Activated T-cell treated with anti-CD3 and anti-CD28 coated beads for 4 hours (primary cell): Measurements from ENCODE around the gene LFNG.
"Not testable (repeated sequence)": the region's sequence is repeated elsewhere in the genome, so short reads cannot be mapped to it uniquely, and the experiment has no call there.

Experiments
- DNase-seq: peaks from one replicate; pipeline ENCODE4 v3.0.0-alpha.2; 2020

The LFNG gene

DNA sequence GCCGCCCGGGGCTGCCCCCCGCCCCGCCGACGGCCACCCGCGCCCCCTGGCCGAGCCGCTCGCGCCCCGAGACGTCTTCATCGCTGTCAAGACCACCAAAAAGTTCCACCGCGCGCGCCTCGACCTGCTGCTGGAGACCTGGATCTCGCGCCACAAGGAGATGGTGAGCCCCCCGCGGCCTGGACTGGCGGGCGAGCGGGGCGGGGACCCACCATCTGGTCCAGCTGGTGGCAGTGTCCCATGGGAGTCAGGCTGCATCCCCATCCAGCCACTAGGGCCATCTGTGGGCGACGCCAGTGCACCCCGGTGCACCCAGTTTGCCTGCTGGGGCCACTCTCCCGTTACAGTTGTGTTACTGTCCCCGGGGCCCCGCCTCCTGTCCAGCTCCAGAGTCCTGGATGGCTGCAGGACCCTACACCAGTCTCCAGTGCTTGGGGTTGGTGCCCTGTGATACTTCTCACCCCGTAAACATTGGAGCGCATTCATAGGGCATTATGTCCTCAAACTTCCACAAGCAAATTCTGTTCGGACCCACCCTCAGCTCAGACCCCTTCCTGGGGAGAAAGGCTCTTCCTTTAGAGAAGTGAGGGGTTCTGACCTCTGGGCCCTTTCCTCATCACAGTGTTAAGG lies 672 bp downstream of the LFNG start:
- no peak for DNase-seq

DNA sequence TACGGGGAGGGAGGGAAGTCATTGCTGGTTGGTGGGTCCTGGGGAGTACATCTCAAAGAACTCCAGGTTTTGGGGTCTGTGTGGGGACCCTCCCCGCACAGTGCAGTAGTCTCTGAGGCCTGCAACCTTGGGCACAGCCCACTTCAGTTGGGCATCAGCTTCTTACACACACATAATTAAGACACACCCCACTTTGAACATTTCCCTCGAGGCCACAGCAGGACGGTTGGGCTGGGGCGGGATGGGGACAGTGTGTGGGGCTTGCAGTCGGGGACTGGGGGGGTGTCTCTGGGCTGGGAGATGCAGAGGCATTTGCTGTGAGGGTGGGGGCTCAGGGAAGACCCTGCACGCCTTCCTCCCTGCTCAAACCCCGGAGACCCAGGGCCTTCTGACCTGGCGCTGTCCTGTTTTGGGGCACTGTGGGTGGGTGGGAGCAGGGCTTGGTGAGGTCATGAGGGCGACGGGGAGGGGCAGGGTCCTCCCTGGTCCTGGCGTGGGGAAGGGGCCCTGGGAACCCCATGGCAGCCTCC lies 1.3 kb downstream of the LFNG start:
- no peak for DNase-seq

DNA sequence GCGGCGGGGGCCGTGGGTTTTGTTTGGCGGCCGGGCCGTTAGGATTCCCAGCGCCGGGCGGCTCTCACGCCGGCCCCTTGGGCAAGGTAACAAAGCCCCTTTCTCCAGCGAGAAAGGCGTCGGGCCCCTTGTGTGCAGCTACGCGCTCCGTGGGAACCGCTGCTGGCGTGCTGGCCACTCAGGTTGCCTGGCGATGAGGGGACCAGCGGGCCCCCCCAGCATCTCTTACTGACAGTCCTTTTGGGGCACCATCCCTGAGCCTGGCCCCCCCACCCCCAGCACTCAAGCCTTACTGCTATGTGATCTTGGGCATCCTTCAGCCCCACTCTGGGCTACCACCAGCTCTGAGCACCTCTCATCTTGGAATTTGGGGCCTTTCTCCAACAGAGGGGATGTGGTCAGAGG lies 1.8 kb downstream of the LFNG start:
- no peak for DNase-seq

DNA sequence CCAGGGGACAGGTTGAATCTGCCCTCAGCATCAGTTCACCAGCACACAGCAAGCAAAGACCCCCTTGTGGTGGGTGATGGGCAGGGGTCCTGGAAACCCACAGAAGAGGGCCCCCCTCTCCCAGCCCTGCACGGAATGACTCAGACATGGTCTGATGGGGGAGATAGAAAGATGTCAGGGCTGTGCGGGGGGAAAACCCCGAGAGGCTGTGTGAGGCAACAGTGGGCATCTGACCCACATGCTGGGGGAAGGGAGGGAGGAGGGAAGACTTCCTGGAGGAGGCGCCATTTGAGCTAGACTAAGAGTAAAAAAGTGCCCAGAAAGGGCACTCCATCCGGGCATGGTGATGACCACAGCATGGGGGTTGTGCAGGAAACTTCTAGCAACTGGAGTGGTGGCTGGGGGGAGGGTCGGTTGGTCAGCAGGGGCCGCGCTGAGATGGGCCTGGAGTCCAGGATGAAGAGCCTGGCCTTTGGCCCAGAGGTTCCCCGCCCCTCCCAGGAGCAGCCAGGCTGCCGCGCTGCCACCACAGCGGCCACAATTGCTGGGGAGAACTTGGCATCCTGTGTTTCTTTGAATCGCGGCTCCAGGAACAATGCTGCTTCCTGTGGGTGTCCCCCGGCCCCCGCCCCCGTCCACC lies 2.5 kb downstream of the LFNG start:
- peak; percentile 62 for DNase-seq

DNA sequence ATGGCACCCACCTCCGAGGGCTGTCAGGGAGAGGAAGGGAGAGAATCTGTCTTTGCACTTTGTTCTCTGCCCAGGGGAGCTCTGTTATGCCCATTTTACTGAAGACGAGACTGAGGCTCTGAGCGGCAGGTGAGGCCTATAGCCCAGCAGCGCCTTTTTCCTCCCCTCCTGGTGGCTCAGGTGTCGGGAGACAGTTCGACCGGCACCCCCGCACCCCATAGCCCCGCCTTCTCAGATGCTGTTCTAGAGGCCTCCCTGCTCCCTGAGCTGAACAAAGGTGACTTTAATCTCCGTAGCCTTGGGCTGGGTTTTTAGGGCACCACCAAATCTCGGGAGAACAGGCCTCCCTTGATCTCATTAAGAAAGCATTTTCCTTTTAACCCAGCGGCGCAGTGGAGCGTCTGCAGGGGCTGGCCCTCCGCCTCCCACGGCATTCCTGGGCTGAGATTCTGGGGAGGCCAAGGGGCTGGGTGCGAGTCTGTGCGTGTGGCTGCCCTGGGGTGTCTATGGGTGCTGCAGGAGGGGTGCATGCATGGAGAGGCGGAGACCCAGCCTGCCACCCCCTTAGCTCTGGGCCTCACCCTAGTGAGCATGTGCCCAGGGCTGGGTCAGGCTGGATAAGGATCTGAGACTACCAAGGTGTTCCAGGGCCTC lies 3.3 kb downstream of the LFNG start:
- DNase-seq = no peak

DNA sequence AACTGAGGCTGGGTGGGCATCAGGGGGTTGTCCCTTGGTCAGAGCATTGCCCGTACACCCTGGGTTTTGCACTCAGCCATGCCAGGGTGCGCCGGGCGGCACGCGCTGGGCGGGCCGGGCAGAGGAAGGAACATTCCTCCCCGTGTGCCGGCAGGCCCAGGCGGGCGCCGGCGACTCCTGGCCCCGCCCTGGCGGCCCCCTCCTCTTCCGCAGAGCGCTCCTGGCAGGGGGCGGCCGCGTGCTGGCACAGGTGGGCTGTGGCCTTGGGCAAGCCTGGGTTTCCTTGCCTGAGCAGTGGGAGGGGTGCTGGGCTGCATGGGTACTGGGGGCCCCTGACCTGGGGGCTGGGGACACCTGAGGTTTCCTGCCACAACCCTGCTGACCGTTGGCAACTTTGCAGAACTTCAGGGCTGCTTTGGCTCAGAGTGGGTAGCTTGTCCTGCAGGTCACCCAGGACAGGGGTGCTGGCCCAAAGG lies 3.9 kb downstream of the LFNG start:
- no peak for DNase-seq

DNA sequence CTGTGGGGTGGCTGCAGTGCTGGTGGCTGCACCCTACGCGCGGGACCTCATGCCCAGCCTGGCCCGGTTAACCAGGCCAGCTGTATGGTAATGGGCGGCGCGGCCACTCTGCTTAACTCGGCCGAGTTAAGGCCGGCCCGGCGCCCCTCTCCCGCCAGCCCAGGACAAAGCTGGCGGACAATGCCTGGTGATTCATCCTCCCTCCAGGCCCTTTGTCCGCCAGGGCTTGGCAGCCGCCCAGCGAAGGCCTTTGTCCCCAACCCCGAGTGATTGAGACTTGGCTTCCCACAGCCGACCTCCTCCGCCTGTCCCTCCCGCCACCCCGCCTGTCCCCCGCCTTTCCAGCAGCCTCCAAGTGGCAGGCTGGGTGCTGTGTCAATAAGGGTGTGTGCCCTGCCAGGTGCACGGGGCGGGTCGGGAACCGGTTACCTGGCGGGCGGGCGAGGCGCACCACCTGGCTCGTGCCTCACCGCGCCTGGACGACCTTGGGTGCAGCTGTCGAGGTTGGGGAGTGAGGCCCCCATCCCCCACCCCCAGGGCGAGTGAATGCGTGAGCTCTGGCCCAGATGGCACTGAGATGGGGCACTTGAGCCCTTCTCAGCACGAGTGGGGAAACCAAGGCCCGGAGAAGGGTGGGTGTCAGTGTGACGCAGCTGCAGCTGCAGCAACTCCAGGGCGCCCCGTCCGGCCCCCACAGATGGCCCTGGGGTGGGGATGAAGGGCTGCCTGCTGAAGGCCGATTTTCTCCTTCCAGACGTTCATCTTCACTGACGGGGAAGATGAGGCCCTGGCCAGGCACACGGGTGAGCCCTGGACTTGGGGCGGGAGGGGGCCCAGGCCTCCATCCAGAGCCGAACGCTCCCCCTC lies 4.6 kb downstream of the LFNG start:
- DNase-seq = no peak

DNA sequence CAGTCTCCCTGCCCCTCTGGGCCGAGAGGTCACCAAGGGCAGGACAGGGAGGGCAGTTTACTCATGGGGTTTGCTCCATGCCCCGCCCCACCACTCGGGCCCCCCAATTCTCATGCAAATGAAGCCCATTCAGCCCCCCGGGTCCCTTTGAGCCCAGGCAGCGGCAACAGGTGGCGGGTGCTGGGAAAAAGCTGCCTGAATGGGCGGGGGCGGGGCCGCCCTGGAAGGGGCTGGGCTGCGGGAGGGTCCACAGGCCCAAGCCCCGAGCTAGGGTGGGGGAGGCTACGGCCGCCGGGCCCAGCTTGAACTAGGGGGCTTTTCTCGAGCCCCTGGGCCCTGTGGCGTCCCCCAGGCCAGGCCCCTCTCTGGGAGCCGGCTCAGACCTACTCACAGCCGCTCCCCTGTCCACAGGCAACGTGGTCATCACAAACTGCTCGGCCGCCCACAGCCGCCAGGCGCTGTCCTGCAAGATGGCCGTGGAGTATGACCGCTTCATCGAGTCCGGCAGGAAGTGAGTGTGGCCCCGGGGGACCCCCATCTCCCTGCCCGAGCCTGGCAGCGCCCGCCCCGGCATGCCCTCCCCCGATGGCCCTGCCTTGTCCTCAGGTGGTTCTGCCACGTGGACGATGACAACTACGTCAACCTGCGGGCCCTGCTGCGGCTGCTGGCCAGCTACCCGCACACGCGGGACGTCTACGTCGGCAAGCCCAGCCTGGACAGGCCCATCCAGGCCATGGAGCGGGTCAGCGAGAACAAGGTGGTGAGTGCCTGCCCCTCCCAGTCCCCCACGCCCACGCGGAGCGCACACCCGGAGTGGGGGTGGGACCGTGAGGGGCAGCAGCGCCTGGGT lies 5.5 kb downstream of the LFNG start:
- no peak for DNase-seq

DNA sequence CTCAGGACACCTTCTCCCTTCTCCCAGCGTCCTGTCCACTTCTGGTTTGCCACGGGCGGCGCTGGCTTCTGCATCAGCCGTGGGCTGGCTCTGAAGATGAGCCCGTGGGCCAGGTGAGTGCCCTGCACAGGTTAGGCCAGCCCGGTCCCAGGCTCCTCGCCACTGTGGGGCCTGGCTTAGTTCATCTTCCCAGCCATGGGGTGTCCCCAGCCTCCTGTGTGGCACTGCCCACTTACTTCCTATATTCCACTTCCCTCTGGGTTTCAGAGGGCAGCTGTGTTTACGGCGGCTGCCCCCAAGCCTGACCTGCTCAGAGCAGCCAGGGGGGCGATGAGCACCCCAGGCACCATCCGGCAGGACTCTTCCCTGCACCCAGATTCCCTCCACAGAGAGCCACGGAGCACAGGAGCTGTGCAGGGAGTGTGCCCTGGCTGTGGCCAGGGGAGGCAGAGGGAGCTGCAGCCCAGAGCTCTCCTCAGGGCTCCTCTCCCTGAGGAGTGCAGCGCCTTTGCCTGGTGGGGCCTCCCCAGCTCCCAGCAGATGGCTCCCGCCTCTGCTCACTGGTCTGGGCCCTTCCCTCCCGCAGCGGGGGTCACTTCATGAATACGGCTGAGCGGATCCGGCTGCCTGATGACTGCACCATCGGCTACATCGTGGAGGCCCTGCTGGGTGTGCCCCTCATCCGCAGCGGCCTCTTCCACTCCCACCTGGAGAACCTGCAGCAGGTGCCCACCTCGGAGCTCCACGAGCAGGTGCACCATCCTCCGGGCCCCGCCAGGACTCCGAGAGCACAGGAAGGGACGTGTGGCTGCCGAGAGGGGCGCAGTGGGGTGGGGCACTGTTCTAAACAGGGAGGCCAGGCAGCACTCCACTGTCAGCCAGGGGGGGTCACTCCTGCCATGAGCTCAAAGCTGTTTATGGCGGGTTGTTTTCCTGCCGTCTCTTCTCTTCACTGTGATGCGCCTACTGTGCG lies 6.4 kb downstream of the LFNG start:
- no peak for DNase-seq

DNA sequence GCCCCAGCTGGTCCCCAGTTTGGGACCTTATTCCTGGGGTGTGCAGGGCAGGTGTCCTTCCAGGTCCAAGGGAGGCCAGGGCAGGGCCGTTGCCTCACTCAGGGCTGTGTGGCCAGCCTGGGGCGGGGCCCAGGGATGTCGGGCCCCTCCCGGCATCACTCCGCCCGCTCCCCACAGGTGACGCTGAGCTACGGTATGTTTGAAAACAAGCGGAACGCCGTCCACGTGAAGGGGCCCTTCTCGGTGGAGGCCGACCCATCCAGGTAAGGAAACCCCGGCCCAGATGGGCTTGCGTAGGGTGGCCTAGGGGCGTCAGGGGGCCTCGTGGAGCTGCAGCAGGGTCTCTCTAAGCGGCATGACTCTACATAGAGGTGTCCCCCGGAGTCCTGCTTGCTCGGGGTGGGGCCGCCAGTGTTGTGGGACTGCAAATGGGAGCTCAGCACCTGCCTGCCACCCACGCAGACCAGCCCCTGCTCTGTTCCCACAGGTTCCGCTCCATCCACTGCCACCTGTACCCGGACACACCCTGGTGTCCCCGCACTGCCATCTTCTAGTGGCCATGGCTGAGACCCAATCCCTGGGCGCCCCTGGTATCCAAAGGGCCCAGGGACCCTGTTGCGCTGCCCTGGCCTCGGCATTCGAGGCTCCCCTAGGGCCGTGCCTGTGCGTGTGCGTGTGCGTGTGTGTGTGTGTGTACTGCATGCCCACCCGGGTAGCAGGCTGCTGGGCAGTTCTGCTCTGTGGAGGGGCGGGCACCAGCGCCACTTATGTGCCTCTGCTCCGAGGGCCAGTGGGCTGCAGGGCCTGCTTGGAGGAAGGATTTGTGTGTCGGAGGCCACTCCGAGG lies 7.3 kb downstream of the LFNG start:
- no peak for DNase-seq

DNA sequence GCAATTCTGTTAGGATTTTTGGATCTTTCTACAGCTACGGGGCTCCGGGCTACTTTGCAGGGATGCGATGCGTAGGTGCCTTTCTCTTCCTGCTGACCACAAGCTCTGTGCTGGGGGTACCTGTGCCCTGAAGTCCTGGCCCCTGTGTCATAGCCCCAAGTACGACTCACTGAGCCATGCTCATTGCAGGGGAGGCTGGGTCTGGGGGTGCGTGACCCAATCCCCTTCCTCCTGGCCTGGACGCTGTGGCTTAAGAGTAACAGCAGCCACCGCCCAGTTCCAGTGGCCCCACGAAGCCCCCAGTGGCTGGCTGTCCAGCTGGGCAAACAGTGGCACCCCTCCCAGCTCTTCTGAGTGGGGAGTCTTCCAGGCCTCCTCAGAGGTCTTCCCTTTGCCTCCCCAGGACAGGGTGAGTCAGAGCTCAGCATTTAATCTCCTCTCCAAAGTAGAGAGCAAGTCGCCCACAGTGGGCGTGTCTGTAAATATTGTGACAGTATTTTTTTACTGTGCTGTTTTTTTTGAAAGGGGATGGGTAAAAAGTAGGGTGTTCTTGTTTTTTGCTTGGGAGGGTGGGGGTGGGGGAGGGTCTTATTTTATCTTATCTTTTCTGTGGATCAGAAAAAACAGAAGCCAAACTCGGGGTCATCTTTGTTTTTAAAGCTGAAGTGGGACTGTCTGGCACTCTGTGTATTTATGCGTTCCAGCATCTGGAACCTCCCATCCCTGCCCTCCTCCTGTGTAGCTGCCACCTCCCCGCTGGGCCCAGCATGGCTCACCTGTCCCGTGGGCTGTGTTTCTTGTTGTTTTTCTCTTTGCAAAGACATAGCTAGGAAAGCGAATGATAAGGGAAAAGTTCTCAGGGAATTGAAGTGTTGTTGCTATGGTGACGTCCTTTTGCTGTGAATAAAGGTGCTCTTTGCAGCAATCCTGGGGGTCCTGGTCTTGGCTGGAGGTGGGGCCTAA lies 8.2 kb downstream of the LFNG start:
- peak; percentile 61 for DNase-seq

DNA sequence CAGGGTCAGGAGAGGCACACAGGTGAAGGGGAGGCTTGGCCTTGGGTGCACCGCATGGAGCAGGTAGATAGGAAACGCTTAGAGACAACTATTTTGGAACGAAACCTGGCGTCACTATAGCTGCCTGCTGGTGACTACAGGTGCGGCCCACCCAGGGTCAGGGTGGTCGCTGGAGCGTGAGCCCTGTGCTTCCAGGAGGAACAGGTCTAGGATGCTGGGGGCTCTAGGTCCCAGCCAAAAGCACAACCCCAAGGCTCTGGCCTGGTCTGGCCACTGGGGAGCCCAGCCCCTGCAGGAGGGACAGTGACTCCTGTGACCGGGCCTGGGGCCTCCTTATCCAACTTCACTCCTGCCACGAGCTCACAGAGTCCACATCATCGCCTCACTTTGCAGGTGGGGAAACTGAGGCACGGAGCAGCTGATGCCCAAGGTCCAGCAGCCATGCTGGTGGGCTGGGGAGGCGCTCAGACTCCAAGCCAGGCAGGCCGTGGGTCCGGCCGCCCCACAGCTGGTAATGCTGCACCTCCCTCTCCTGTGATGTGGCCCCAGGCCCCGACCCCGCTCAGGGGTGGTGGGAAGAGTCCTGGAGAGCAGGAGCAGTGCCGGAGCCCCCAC lies 9.0 kb downstream of the LFNG start:
- DNase-seq = no peak

DNA sequence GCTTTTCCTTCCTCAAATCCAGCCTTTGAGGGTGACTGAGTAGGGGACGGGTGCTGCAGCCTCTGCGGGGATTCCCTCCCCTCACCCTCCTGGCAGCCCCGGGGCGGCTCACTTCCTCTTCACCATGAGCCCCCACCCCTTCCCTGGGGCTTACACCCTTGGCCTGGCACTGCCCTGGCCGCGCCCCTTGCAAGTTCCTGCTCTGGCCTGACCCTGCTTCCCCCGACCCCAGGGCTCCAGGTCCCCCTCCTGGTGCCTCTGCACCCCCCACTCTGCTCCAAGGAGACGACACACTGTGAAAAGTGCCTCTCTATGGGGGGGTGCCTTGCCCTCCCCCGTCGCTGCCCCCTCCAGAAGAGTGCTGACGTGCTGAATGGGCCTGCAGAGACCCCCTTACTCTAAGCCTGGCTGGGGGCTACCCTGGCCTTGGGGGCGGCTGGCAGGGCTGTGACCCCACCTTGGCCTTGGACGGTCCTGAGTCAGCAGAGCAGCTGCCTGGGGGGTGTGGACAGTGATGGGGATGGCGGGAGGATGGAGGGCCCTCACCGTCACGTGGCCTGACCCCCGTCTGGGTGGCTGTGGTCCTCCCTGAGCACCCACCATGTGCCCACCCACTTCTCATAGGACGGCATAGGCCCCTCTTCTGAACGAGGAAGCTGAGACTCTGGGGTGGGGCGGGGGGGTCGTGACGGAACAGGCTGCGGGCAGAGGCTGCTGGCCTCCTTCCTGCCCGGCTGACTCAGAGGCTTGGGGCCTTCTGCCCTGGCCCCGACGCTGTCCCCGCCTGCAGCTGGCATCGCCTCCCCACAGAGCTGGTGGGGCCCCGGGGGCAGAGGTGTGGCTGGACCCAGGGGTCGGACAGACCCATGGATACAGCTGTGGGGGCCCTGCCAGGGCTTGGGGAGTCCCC lies 9.8 kb downstream of the LFNG start:
- DNase-seq = no peak

DNA sequence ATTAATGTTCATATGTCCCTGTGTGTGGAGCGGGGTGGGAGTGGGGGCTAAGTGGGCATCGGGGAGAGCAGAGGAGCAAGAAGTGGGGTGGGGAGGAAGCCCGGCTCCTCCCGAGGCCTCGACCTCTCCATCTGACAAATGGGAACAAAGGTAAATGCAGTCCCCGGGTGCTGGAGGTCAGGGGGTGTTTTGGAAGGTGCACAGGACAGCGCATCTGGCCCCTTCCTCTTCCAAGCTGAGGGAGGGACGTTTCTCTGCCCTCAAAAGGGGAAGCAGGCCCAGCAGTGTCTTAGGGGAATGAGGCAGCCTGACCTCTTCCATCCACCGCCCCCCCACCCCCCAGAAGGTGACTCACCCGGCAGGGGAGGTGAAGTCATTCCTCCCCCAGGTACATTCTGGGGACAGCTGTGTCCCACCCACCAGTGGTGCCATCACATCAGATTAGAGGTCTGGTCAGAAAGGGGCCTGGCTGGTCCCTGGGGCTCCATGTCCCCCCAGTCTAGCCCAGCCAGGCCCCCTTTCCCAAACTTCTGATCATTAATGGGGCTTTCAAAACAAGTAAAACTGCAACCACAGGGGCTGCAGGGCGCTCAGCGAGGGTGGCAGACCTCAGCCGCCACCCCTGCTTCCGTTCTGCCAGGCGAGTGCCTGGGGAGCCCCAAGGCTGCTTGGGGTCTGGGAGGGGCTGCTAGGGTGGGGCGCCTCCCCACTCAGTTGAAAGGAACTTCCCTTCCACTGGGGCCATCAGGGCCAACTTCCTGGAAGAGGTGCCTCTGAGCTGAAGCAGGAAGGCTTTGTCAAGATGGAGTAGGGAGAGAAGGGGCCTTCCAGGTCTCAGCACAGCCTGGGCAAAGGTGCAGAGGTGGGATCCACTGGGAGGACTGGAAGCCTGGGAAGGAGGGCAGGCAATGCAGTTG lies 10.8 kb downstream of the LFNG start:
- DNase-seq = peak; percentile 64

DNA sequence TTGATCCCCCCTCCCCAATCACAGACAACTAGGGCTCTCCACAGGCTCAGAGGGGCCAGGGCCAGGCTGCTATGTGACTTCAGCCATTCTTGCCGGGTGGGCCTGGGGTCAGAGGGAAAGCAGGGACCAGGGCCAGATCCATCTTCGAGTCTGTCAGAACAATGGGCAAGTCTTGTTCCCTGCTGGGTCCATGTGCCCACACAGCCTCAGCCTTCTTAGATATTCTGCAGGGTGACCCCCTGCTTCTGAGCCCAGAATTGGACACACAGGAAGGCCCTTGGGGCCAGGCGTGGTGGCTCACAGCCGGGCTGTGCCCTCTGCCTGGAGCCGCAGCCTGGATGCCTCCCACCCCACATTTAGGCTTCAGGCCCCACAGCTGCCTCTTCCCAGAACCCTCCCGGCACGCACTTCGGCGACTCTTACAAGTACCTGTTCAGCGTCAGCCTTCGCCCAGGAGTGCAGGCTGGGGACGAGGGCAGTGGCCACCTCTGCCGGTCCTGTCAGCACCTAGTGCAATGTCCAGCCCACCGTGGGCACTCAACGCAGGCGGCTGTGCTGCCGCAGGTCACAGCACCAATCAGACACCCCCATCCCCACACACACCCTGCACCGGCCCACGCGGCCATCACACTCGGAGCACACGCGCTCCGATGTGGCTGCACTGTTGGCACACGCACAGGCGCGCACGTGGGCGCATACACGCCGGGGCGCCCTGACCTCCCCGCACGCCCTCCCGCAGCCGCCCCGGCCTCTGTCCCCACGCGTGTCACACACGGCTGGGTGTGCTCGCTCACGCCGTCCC lies 11.6 kb downstream of the LFNG start:
- DNase-seq = not testable (repeated sequence)
